Cerebellar cortex (tissue), 1 donor: ENCODE results near the gene TSPAN4.
A peak's percentile ranks its signal among the peaks of the same experiment; 100 is the strongest.

Experiments
- DNase-seq: peaks from one replicate; pipeline ENCODE4 v3.0.0-alpha.2; 2015; ENCODE audit warnings: low spot score

The TSPAN4 gene

GRCh38 chr11:836700-837099 is 6.0 kb upstream of the TSPAN4 start:
- no peak for DNase-seq

- no peak for DNase-seq
These were observed 5.3 kb upstream of the TSPAN4 start for GRCh38 chr11:837189-837989.

GRCh38 chr11:837990-838307 is 4.7 kb upstream of the TSPAN4 start:
- DNase-seq = no peak

- no peak for DNase-seq
These were observed 4.0 kb upstream of the TSPAN4 start for GRCh38 chr11:838441-839279.

- DNase-seq = no peak
These were observed 3.4 kb upstream of the TSPAN4 start for GRCh38 chr11:839280-839623.

GRCh38 chr11:839875-840617 is 2.6 kb upstream of the TSPAN4 start:
- no peak for DNase-seq

GRCh38 chr11:841981-842369 is 677 bp upstream of the TSPAN4 start:
- DNase-seq = no peak

- no peak for DNase-seq
These were observed 558 bp downstream of the TSPAN4 start for GRCh38 chr11:843086-843734.

- DNase-seq = peak; percentile 86
These were observed 1.4 kb downstream of the TSPAN4 start for GRCh38 chr11:843818-844692.

GRCh38 chr11:844693-845644 is 2.3 kb downstream of the TSPAN4 start:
- DNase-seq = peak; percentile 88

GRCh38 chr11:845872-846495 is 3.3 kb downstream of the TSPAN4 start:
- no peak for DNase-seq

GRCh38 chr11:846496-847098 is 3.9 kb downstream of the TSPAN4 start:
- DNase-seq = no peak

- no peak for DNase-seq
These were observed 5.2 kb downstream of the TSPAN4 start for GRCh38 chr11:847876-848275.

- DNase-seq = no peak
These were observed 5.8 kb downstream of the TSPAN4 start for GRCh38 chr11:848380-848931.

GRCh38 chr11:849104-849824 is 6.6 kb downstream of the TSPAN4 start:
- DNase-seq = no peak

GRCh38 chr11:849951-850774 is 7.5 kb downstream of the TSPAN4 start:
- no peak for DNase-seq
